Esophagus squamous epithelium (tissue), 4 donors: Measurements from ENCODE around the gene KLF15.

Experiments used
- CTCF ChIP-seq, 6 experiments: fragments of 450-650 bp in 4 of 6; fragments of 200-600 bp in 2 of 6; sonication (generic) in 2 of 6; IDR thresholded peaks; one replicate each; pipeline ENCODE4 v1.5.1; 2016 to 2019; ENCODE audit warnings: antibody characterized with exemption in 6 of 6, mild to moderate bottlenecking in 4 of 6, moderate library complexity in 4 of 6
- POLR2A ChIP-seq, 4 donors: fragments of 450-650 bp; IDR thresholded peaks; one replicate each; pipeline ENCODE4 v1.6.1; 2017; ENCODE audit warnings: antibody characterized with exemption in 4 of 4, mild to moderate bottlenecking in 4 of 4, moderate library complexity in 3 of 4

- TF ChIP-seq CTCF (IDR thresholded peaks at IDR 0.05), result no peak
- no peak for TF ChIP-seq POLR2A (IDR thresholded peaks at IDR 0.05)
Observed at GRCh38 chr3:126351771-126352475, 5.3 kb downstream of the KLF15 start.
